SK-N-SH treated with all-trans-retinoic acid at 6 μM for 48 hours (cell line): ENCODE results near the gene UBE2S.
A peak's percentile ranks its signal among the peaks of the same experiment; 100 is the strongest.

Source experiments
- ATAC-seq: fragments of 200-7000 bp; cut with Tn5 transposase; 3 replicates; pipeline ENCODE4 v1.9.1; 2020; ENCODE audit warnings: mild to moderate bottlenecking, moderate library complexity
- ARNTL ChIP-seq: fragments of 450-650 bp; formaldehyde crosslinking; IDR thresholded peaks from 2 replicates; pipeline ENCODE4 v1.5.0; 2020; ENCODE audit warnings: low read depth, mild to moderate bottlenecking, moderate library complexity, borderline replicate concordance
- BACH2 ChIP-seq: fragments of 250-450 bp; sonication (Bioruptor Pico); IDR thresholded peaks from 2 replicates; pipeline ENCODE4 v1.9.0; 2021; ENCODE audit warnings: mild to moderate bottlenecking, borderline replicate concordance
- CSDC2 ChIP-seq: fragments of 250-450 bp; sonication (Bioruptor Pico); IDR thresholded peaks from 2 replicates; pipeline ENCODE4 v1.5.0; 2020; ENCODE audit warnings: mild to moderate bottlenecking, moderate library complexity
- ESRRG ChIP-seq: fragments of 250-450 bp; sonication (Bioruptor Pico); IDR thresholded peaks from 2 replicates; pipeline ENCODE4 v1.6.1; 2021; ENCODE audit warnings: mild to moderate bottlenecking
- GLIS3 ChIP-seq: fragments of 250-450 bp; sonication (Bioruptor Pico); IDR thresholded peaks from 2 replicates; pipeline ENCODE4 v1.5.0; 2020; ENCODE audit warnings: mild to moderate bottlenecking, moderate library complexity
- ISL1 ChIP-seq: fragments of 250-450 bp; sonication (Bioruptor Pico); IDR thresholded peaks from 2 replicates; pipeline ENCODE4 v2.1.2; 2022; ENCODE audit warnings: mild to moderate bottlenecking, moderate library complexity
- OSR1 ChIP-seq: fragments of 250-450 bp; sonication (Bioruptor Pico); IDR thresholded peaks from 2 replicates; pipeline ENCODE4 v1.8.0; 2022; ENCODE audit warnings: moderate library complexity, mild to moderate bottlenecking, inconsistent platforms
- PPARA ChIP-seq: fragments of 250-450 bp; sonication (Bioruptor Pico); IDR thresholded peaks from 2 replicates; pipeline ENCODE4 v1.5.0; 2020; ENCODE audit warnings: mild to moderate bottlenecking, borderline replicate concordance
- RARB ChIP-seq: fragments of 250-450 bp; sonication (Bioruptor Pico); IDR thresholded peaks from 2 replicates; pipeline ENCODE4 v1.8.0; 2021; ENCODE audit warnings: mild to moderate bottlenecking, moderate library complexity
- SNAI2 ChIP-seq: fragments of 250-450 bp; sonication (Bioruptor Pico); IDR thresholded peaks from 2 replicates; pipeline ENCODE4 v1.5.0; 2020; ENCODE audit warnings: mild to moderate bottlenecking, moderate library complexity
- TCF4 ChIP-seq: fragments of 250-450 bp; sonication (Bioruptor Pico); IDR thresholded peaks from 2 replicates; pipeline ENCODE4 v1.8.0; 2021; ENCODE audit warnings: mild to moderate bottlenecking, moderate library complexity, borderline replicate concordance
- TOX ChIP-seq: fragments of 250-450 bp; sonication (Bioruptor Pico); IDR thresholded peaks from 2 replicates; pipeline ENCODE4 v1.8.0; 2021; ENCODE audit warnings: mild to moderate bottlenecking, moderate library complexity, borderline replicate concordance
- ZC3H10 ChIP-seq: fragments of 250-450 bp; sonication (Bioruptor Pico); IDR thresholded peaks from 2 replicates; pipeline ENCODE4 v1.5.1; 2021; ENCODE audit warnings: mild to moderate bottlenecking, moderate library complexity
- ZFP3 ChIP-seq: fragments of 250-450 bp; sonication (Bioruptor Pico); IDR thresholded peaks from 2 replicates; pipeline ENCODE4 v1.5.0; 2020; ENCODE audit warnings: mild to moderate bottlenecking, moderate library complexity
- ZFP30 ChIP-seq: fragments of 450-650 bp; formaldehyde crosslinking; IDR thresholded peaks from 2 replicates; pipeline ENCODE4 v1.5.0; 2022; ENCODE audit warnings: mild to moderate bottlenecking, moderate library complexity
- ZNF70 ChIP-seq: fragments of 450-650 bp; formaldehyde crosslinking; IDR thresholded peaks from 2 replicates; pipeline ENCODE4 v1.5.0; 2020; ENCODE audit warnings: mild to moderate bottlenecking, moderate library complexity
- ZNF8 ChIP-seq: fragments of 450-650 bp; formaldehyde crosslinking; IDR thresholded peaks from 2 replicates; pipeline ENCODE4 v1.5.0; 2020; ENCODE audit warnings: mild to moderate bottlenecking, moderate library complexity
- TF ChIP-seq, protein P1 (sequence below): fragments of 250-450 bp; sonication (Bioruptor Pico); IDR thresholded peaks from 2 replicates; pipeline ENCODE4 v1.8.0; 2021; ENCODE audit warnings: low read depth, mild to moderate bottlenecking, moderate library complexity, borderline replicate concordance
- TF ChIP-seq, protein P2 (sequence below): fragments of 250-450 bp; sonication (Bioruptor Pico); IDR thresholded peaks from 2 replicates; pipeline ENCODE4 v1.5.1; 2021; ENCODE audit warnings: mild to moderate bottlenecking, moderate library complexity
- TF ChIP-seq, protein P3 (sequence below): fragments of 250-450 bp; sonication (Bioruptor Pico); IDR thresholded peaks from 2 replicates; pipeline ENCODE4 v1.5.1; 2020; ENCODE audit warnings: low read depth, mild to moderate bottlenecking, moderate library complexity
- TF ChIP-seq, protein P4 (sequence below): fragments of 250-450 bp; sonication (Bioruptor Pico); IDR thresholded peaks from 2 replicates; pipeline ENCODE4 v1.5.0; 2020; ENCODE audit warnings: mild to moderate bottlenecking, moderate library complexity

The UBE2S gene

DNA sequence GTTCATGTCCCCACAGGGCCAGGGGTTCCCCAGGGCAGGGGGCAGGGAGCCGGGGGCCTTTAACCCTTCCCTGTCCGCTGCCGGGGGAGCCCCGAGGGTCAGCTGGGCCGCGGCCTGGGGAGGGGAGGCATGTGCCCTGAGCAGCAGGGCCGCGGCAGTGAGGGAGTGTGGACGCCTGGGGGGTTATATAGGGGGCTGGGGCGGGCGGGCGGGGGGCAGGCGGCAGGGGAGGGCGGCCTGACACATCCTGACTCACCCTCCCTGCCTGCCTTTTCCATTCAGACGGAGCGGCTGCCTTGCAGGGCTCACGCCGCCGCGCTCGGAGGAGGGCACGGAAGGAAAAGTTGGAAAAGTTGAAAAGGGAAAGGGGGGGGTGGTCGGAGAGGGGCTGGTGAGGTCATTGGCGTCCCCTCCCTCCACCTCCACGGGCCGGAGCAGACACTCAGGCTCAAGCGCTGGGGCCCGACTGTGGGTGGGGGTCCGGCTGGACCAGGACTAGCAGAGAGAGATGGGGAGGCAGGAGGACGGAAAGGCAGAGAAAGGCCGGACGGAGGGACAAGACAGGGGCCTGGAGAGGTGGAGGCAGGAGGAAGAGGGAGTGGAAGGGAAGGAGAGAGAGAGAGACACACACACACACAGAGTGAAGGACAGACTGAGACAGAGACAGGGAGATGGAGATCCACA is 37.1 kb downstream of the UBE2S start, which contains the start of gene IL11:
TSS of gene IL11 (minus strand) at position 159 of the 684 bp plus-strand sequence. CDS start at position 6, 153 bp downstream.
- TF ChIP-seq, protein P1, sequence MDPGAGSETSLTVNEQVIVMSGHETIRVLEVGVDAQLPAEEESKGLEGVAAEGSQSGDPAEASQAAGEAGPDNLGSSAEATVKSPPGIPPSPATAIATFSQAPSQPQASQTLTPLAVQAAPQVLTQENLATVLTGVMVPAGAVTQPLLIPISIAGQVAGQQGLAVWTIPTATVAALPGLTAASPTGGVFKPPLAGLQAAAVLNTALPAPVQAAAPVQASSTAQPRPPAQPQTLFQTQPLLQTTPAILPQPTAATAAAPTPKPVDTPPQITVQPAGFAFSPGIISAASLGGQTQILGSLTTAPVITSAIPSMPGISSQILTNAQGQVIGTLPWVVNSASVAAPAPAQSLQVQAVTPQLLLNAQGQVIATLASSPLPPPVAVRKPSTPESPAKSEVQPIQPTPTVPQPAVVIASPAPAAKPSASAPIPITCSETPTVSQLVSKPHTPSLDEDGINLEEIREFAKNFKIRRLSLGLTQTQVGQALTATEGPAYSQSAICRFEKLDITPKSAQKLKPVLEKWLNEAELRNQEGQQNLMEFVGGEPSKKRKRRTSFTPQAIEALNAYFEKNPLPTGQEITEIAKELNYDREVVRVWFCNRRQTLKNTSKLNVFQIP (CRISPR knock-in tag), result no peak
- TF ChIP-seq GLIS3 (no peak), PPARA (no peak), BACH2 (no peak), ZFP30 (CRISPR knock-in tag) (no peak), ZC3H10 (CRISPR knock-in tag) (no peak), ZFP3 (CRISPR knock-in tag) (no peak), CSDC2 (CRISPR knock-in tag) (no peak), OSR1 (no peak), ISL1 (CRISPR knock-in tag) (no peak), TOX (no peak), ARNTL (no peak), SNAI2 (CRISPR knock-in tag) (no peak)
- TF ChIP-seq, protein P2, sequence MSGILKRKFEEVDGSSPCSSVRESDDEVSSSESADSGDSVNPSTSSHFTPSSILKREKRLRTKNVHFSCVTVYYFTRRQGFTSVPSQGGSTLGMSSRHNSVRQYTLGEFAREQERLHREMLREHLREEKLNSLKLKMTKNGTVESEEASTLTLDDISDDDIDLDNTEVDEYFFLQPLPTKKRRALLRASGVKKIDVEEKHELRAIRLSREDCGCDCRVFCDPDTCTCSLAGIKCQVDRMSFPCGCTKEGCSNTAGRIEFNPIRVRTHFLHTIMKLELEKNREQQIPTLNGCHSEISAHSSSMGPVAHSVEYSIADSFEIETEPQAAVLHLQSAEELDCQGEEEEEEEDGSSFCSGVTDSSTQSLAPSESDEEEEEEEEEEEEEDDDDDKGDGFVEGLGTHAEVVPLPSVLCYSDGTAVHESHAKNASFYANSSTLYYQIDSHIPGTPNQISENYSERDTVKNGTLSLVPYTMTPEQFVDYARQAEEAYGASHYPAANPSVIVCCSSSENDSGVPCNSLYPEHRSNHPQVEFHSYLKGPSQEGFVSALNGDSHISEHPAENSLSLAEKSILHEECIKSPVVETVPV (CRISPR knock-in tag), result no peak
- TF ChIP-seq, all 23 proteins: peak for 0
- peak; percentile 44 for ATAC-seq

DNA sequence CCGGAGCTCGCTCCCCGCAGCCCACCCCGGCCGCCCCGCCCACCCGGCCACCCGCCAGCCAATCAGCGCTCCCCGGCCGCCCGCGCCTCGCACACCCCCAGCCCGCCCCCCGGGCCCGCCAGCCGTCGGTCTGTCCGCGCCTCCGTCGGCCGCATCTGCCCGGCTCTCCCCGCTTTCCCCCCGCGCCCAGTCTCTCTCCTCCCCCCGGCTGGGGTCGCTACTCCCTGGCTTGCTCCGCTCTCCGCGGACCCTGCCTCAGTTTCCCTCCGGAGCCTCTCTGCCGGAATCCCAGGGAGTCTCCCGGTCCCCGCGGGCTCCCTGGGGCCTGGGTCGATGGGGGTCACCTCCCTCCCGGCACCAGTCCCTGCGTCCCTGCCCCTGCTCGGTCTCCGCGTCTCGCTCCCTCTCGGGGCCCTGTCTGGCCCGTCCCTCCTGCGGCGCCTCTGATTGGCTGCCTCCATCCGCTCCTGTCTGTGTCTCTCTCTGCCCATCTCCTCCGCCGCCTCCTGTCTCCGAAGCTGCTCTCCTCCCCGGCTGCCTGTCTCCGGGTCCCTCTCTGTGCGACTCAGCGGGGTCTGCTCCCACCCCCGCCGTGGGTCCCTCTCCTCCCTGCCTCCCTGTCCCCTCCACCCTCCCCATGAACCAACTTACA is 37.8 kb downstream of the UBE2S start:
- ATAC-seq, result peak; percentile 90
- TF ChIP-seq TOX, result no peak
- TF ChIP-seq, protein P3, sequence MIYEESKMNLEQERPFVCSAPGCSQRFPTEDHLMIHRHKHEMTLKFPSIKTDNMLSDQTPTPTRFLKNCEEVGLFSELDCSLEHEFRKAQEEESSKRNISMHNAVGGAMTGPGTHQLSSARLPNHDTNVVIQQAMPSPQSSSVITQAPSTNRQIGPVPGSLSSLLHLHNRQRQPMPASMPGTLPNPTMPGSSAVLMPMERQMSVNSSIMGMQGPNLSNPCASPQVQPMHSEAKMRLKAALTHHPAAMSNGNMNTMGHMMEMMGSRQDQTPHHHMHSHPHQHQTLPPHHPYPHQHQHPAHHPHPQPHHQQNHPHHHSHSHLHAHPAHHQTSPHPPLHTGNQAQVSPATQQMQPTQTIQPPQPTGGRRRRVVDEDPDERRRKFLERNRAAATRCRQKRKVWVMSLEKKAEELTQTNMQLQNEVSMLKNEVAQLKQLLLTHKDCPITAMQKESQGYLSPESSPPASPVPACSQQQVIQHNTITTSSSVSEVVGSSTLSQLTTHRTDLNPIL (CRISPR knock-in tag), result no peak
- no peak for TF ChIP-seq CSDC2 (CRISPR knock-in tag)
- TF ChIP-seq, protein P2 (CRISPR knock-in tag), result no peak
- TF ChIP-seq ZNF8, result no peak
- no peak for TF ChIP-seq RARB
- TF ChIP-seq SNAI2 (CRISPR knock-in tag), result no peak
- TF ChIP-seq ARNTL, result no peak
- TF ChIP-seq ZFP3 (CRISPR knock-in tag), result no peak
- no peak for TF ChIP-seq BACH2
- no peak for TF ChIP-seq ZFP30 (CRISPR knock-in tag)
- TF ChIP-seq, protein P1 (CRISPR knock-in tag), result no peak
- no peak for TF ChIP-seq ISL1 (CRISPR knock-in tag)
- no peak for TF ChIP-seq PPARA
- TF ChIP-seq TCF4 (CRISPR knock-in tag), result no peak
- TF ChIP-seq OSR1, result no peak
- no peak for TF ChIP-seq ZC3H10 (CRISPR knock-in tag)
- TF ChIP-seq, all 23 proteins: peak for 0

DNA sequence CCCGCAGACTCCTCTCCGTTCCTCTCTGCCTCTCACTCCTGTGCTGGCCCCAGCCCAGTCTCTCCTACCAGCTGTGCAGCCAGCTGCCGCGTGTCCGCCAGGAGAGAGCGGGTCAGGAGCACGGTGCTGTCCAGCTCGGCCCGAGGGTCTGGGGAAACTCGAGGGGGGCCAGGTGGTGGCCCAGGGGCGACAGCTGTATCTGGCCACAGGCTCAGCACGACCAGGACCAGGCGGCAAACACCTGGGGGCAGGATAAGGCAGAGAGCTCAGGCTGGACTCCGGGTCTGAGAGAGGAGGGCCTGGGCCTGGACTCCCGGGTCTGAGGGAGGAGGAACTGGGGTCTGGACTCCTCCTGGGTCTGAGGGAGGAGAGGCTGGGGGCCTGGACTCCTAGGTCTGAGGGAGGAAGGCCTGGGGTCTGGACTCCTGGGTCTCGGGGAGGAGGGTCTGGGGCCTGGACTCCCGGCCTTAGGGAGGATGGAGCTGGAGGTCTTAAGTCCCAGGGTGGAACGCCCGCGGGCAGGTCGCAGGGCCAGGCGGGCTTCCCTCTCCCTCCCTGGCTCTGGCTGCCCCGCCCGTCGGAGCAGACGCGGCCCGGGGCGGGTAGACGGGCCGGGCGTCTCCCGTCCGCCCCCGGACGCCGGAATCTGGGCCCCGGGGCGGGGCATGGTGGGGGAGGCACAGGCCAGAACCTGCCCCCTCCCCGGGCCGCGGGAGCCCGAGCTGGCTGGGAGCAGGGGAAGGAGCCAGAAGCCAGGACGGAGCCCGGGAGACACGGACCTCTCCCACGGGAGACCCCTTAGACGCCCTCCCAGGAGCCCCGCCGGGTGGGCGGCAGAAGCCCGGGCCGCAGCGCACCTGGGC is 38.7 kb downstream of the UBE2S start:
- TF ChIP-seq TOX, result no peak
- TF ChIP-seq RARB, result no peak
- no peak for TF ChIP-seq ESRRG
- no peak for TF ChIP-seq ZFP30 (CRISPR knock-in tag)
- TF ChIP-seq, protein P4, sequence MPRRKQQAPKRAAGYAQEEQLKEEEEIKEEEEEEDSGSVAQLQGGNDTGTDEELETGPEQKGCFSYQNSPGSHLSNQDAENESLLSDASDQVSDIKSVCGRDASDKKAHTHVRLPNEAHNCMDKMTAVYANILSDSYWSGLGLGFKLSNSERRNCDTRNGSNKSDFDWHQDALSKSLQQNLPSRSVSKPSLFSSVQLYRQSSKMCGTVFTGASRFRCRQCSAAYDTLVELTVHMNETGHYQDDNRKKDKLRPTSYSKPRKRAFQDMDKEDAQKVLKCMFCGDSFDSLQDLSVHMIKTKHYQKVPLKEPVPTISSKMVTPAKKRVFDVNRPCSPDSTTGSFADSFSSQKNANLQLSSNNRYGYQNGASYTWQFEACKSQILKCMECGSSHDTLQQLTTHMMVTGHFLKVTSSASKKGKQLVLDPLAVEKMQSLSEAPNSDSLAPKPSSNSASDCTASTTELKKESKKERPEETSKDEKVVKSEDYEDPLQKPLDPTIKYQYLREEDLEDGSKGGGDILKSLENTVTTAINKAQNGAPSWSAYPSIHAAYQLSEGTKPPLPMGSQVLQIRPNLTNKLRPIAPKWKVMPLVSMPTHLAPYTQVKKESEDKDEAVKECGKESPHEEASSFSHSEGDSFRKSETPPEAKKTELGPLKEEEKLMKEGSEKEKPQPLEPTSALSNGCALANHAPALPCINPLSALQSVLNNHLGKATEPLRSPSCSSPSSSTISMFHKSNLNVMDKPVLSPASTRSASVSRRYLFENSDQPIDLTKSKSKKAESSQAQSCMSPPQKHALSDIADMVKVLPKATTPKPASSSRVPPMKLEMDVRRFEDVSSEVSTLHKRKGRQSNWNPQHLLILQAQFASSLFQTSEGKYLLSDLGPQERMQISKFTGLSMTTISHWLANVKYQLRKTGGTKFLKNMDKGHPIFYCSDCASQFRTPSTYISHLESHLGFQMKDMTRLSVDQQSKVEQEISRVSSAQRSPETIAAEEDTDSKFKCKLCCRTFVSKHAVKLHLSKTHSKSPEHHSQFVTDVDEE (CRISPR knock-in tag), result no peak
- TF ChIP-seq PPARA, result no peak
- TF ChIP-seq ARNTL, result no peak
- TF ChIP-seq, protein P3 (CRISPR knock-in tag), result no peak
- TF ChIP-seq TCF4 (CRISPR knock-in tag), result no peak
- TF ChIP-seq ISL1 (CRISPR knock-in tag), result no peak
- no peak for TF ChIP-seq BACH2
- no peak for TF ChIP-seq ZNF70
- ATAC-seq, result peak; percentile 32
